ENCODE measurements around the gene CBR1. TPM values are rescaled to one million over a fixed set of nuclear protein-coding genes. Genes with fewer than 3 reads are reported as not detected.

CBR1 gene
- total and polyA plus RNA-seq, 9 of the 15 experiments (the other 6 are each of a cell fraction or from before 2014, with no cell fraction given) = 2.5 to 33.8 (median 15.1) TPM

- in situ Hi-C loops (cut with MboI) (no loop called here), intact Hi-C loops (cut with micrococcal nuclease) (no loop called here)
- ATAC-seq (no peak), DNase-seq (ENCODE audit: extremely low read depth in 1 of 4, low spot score in 3 of 4) (no peak), FAIRE-seq (no peak)
- Histone ChIP-seq H3K27me3 (ENCODE audit: control insufficient read depth in 2 of 2, insufficient read depth in 2 of 2, low read length in 2 of 2) (no peaks in the 10 kb centered on the region), H3K36me3 (ENCODE audit: control insufficient read depth, insufficient read depth, low read length) (peaks cover 30% of the 10 kb centered on the region), H4K20me1 (replicated peaks; ENCODE audit: control insufficient read depth, insufficient read depth, low read length) (no peaks in the 10 kb centered on the region), H3K9me3 (replicated peaks; ENCODE audit: control insufficient read depth, insufficient read depth, low read depth, low read length) (no peaks in the 10 kb centered on the region), H3K27ac (ENCODE audit: extremely low read depth, low read depth, low read length) (no peak overlapping the region), H3K9me1 (ENCODE audit: control insufficient read depth, insufficient read depth, low read length) (no peaks in the 10 kb centered on the region), H2AFZ (ENCODE audit: low read depth, low read length) (no peak overlapping the region), H3K4me3 (no peak overlapping the region), H3K4me2 (ENCODE audit: insufficient read depth, low read length) (no peak overlapping the region), H3K79me2 (ENCODE audit: control insufficient read depth, insufficient read depth, low read length) (no peaks in the 10 kb centered on the region), H3K9ac (ENCODE audit: insufficient read depth in 1 of 2, low read depth in 2 of 2, low read length in 2 of 2) (no peak overlapping the region), H3K4me1 (replicated peaks in 1 of 2; ENCODE audit: control insufficient read depth in 2 of 2, insufficient read depth in 2 of 2, low read length in 2 of 2) (peaks cover 9 to 12% of the 10 kb centered on the region in 2 experiments; a peak in 4 of 5 replicates)
- 86% methylated on average over 21 of the region's 28 CpGs for WGBS (ENCODE audit: insufficient coverage, low coverage, missing lambda C conversion rate)
- ChIA-PET CTCF (ENCODE audit: low intra/inter-chr PET ratio) (no interaction called here), POLR2A (interaction anchor here (0.7 kb wide), 1 partner anchor 28 kb away, joined by 4 read pairs; the partner anchor contains the start of gene SETD4)
- no TSS peak for BruUV-seq (replicated peaks)
- TF ChIP-seq GABPA (tag; conservative IDR thresholded peaks at IDR 0.05; ENCODE audit: low read depth) (no peak), HDAC1 (IDR thresholded peaks at IDR 0.05) (no peak), BCOR (IDR thresholded peaks at IDR 0.05) (no peak), NFIC (IDR thresholded peaks at IDR 0.05) (no peak), TCF3 (CRISPR knock-in tag; IDR thresholded peaks at IDR 0.05) (no peak), CHD7 (IDR thresholded peaks at IDR 0.05; ENCODE audit: low read depth, low read length) (no peak), POLR2G (IDR thresholded peaks at IDR 0.05; ENCODE audit: low read depth, low read length) (peak; percentile 63), FOXP4 (CRISPR knock-in tag; IDR thresholded peaks at IDR 0.05; ENCODE audit: borderline replicate concordance) (no peak), CBFB (CRISPR knock-in tag; IDR thresholded peaks at IDR 0.05) (no peak)
Observed at GRCh38 chr21:36032647-36033406, 37.0 kb upstream of the CBR1 start.

All from K562 (cell line).